CD4-positive, alpha-beta memory T cell (primary cell): ENCODE data around the gene UNC5A. TPM values are rescaled to one million over a fixed set of nuclear protein-coding genes. Genes with fewer than 3 reads are reported as not detected.

Experiments
- CTCF ChIA-PET: fragments of 350-600 bp; sonication (Branson Sonifier 250); formaldehyde crosslinking; loops from one replicate; lab custom pipeline; 2021; ENCODE audit warnings: inconsistent platforms; ENCODE audit not compliant: partially characterized antibody; lab: Charles Lee
- POLR2A ChIA-PET: fragments of 350-600 bp; sonication (Branson Sonifier 250); formaldehyde crosslinking; loops from one replicate; lab custom pipeline; 2021; ENCODE audit not compliant: partially characterized antibody; lab: Charles Lee
- DNase-seq, 5 donors: peaks; one replicate each; pipeline versions ENCODE4 v3.0.0 to v3.0.0-alpha.2; 2020 to 2022; ENCODE audit warnings: mixed read lengths in 1 of 5
- H3K27ac ChIP-seq: one replicate; pipeline ENCODE4 v1.7.0; 2013; ENCODE audit warnings: low read depth, low read length
- H3K27me3 ChIP-seq: 2 replicates; pipeline ENCODE4 v1.7.0; 2013; ENCODE audit warnings: mild to moderate bottlenecking, low read length, moderate library complexity; ENCODE audit not compliant: insufficient read depth
- H3K36me3 ChIP-seq: 2 replicates; pipeline ENCODE4 v1.7.0; 2013; ENCODE audit warnings: mild to moderate bottlenecking, low read length, moderate library complexity; ENCODE audit not compliant: insufficient read depth
- H3K4me1 ChIP-seq: 2 replicates; pipeline ENCODE4 v1.7.0; 2013; ENCODE audit warnings: mild to moderate bottlenecking, low read length, moderate library complexity; ENCODE audit not compliant: insufficient read depth
- H3K4me3 ChIP-seq, 2 donors: one replicate each; pipeline ENCODE4 v1.7.0; 2013; ENCODE audit warnings: low read length in 2 of 2, mild to moderate bottlenecking in 1 of 2
- H3K9me3 ChIP-seq, 2 donors: one replicate each; pipeline ENCODE4 v1.7.0; 2013; ENCODE audit warnings: low read length in 2 of 2, control low read depth in 1 of 2; ENCODE audit not compliant: control insufficient read depth in 1 of 2
- H3K27ac Mint-ChIP-seq, 7 donors: one replicate each; pipeline ENCODE4 v1.8.0; 2020 to 2021; ENCODE audit warnings: mixed read lengths in 7 of 7, mild to moderate bottlenecking in 6 of 7, inconsistent platforms in 3 of 7, moderate library complexity in 3 of 7
- H3K27me3 Mint-ChIP-seq, 2 donors: one replicate each; pipeline ENCODE4 v1.8.0; 2020 to 2021; ENCODE audit warnings: mixed read lengths in 2 of 2
- H3K36me3 Mint-ChIP-seq, 2 donors: one replicate each; pipeline ENCODE4 v1.8.0; 2020 to 2021; ENCODE audit warnings: mixed read lengths in 2 of 2, inconsistent platforms in 1 of 2, mild to moderate bottlenecking in 1 of 2
- H3K4me1 Mint-ChIP-seq, 4 donors: one replicate each; pipeline ENCODE4 v1.8.0; 2020 to 2021; ENCODE audit warnings: mixed read lengths in 4 of 4, mild to moderate bottlenecking in 1 of 4
- H3K4me3 Mint-ChIP-seq, 8 donors: one replicate each; pipeline ENCODE4 v1.8.0; 2020 to 2021; ENCODE audit warnings: mixed read lengths in 8 of 8, mild to moderate bottlenecking in 7 of 8, moderate library complexity in 6 of 8, inconsistent platforms in 3 of 8
- H3K9me3 Mint-ChIP-seq, 8 donors: one replicate each; pipeline ENCODE4 v1.8.0; 2020 to 2021; ENCODE audit warnings: mixed read lengths in 8 of 8, mild to moderate bottlenecking in 5 of 8, inconsistent platforms in 3 of 8, moderate library complexity in 1 of 8
- intact Hi-C: fragments of 100-400 bp; cut with micrococcal nuclease; formaldehyde crosslinking; loops from one replicate; pipeline ENCODE4 v1.15.1; 2023
- polyA plus RNA-seq, 2 donors: library from polyadenylated mRNA; unstranded; fragments of 300-500 nt; fragmentation: Illumina TruSeq; gene quantifications; one replicate each; pipeline ENCODE4 v1.2.3, GENCODE V29; 2021
- total RNA-seq, 2 experiments: library from RNA; stranded (reverse); gene quantifications; one replicate each; pipeline ENCODE4 v1.2.3, GENCODE V29; 2021

UNC5A gene
- total and polyA plus RNA-seq, 4 experiments from 2014 or later: not detected

DNA sequence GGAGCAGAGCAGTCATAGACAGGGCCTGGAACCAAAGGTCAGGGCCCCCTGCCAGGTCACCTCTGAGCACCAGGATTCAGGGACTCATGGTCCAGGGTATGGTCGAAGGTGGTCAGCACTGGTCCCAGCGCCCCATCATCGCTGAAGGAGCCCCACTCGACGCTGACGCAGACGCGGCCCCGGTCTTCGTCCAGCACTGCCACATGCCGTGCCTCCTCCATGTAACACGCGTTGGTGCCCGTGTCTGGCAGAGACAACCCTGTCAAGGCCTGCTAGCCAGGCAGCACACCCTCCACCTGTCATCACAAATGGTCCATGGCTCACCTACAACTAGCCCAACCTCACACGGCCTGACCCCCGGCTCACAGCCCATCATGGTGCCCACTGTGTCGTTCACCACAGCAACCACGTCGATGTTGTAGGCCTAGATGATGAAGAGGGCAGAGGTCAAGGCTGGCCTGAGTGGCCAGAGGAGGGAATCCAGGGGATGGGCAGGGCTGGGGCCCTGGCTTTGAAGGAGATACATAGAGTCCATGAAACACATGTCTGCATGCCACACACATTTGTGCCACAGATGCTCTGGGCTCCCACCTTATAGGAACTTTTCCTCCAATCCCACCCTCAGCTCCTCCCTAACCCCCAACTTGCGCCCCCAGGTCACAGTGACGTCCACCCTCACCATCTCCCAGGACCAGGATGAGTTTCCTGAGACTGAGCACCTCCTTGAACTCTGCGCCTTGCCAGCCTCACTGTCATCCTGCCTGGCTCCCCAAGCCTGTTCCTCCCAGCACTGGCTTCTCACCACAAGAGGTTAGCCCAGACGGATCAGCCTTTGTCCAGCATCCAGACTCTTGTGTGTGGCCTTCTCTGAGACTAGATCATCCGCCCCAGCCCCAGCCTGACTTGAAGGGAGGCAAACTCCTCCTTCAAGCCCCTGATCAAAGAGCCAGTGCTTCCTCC, 79.2 kb downstream of the UNC5A start:
- Histone ChIP-seq H3K4me1 (no peaks in the 10 kb centered on the region), H3K4me3 (no peak overlapping the region), H3K36me3 (no peaks in the 10 kb centered on the region), H3K27me3 (no peaks in the 10 kb centered on the region), H3K27ac (no peak overlapping the region), H3K9me3 (no peaks in the 10 kb centered on the region)
- Mint-ChIP-seq H3K27ac (peak overlapping the region in 1 of 7 donors; percentile 2), H3K36me3 (no peaks in the 10 kb centered on the region), H3K27me3 (peaks cover 0 to 5% of the 10 kb centered on the region in 2 donors), H3K4me3 (no peak overlapping the region), H3K9me3 (no peaks in the 10 kb centered on the region), H3K4me1 (peaks cover 0 to 5% (median 2%) of the 10 kb centered on the region in 4 donors)
- intact Hi-C loops: no loop called here
- CTCF ChIA-PET: no interaction called here
- POLR2A ChIA-PET: no interaction called here
- DNase-seq: no peak

DNA sequence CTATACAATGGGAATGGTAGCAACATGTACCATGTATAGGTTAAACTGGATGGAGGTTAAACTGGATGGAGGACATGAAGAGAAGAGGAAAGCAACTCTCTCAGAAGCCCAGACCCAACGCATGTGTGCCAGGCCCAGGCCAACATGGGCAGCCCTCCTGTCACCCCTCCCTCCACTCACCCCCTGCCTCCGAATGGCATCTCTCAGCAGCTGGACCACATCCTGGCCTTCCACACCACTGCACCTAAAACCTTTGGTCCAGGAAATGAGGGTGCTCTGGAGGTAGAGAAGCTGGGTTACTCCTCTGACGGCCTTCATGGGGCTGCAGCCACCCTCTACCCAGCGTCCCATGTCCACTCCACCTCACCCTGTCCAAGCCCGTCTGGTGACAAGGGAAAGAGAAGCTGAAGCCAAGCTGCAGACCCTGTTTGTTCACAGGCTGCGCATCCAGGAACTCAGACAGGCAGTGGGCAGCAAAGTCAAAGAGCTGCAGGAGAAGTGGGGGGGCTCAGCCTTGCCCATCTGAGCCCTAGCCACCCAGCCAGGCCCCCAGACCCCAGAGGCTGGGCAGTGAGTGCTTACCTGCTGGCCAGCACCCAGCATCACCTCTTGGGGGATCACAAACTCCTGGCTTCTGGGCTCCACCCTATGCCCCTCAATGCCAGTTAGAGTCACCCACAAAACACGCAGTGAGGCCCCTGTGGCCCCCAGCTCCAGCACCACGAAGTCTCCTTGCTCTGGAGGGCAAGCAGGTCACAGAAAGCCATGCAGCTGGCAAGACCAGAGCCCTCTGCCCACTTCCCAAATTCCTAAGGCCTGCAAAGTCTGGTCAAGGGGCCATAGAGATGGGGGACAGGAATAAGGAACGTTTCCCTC, 80.3 kb downstream of the UNC5A start:
- H3K27ac Mint-ChIP-seq: no peak overlapping the region
- POLR2A ChIA-PET: no interaction called here
- intact Hi-C loops: no loop called here
- no peaks in the 10 kb centered on the region for H3K4me1 Mint-ChIP-seq
- no peak for DNase-seq
- no peaks in the 10 kb centered on the region for H3K36me3 ChIP-seq
- no peaks in the 10 kb centered on the region for H3K9me3 ChIP-seq
- H3K27ac ChIP-seq: no peak overlapping the region
- H3K9me3 Mint-ChIP-seq: no peaks in the 10 kb centered on the region
- H3K4me3 Mint-ChIP-seq: no peak overlapping the region
- no peaks in the 10 kb centered on the region for H3K36me3 Mint-ChIP-seq
- H3K4me3 ChIP-seq: no peak overlapping the region
- H3K27me3 Mint-ChIP-seq: peaks cover 0 to 5% of the 10 kb centered on the region in 2 donors
- no peaks in the 10 kb centered on the region for H3K4me1 ChIP-seq
- no peaks in the 10 kb centered on the region for H3K27me3 ChIP-seq
- CTCF ChIA-PET: no interaction called here

DNA sequence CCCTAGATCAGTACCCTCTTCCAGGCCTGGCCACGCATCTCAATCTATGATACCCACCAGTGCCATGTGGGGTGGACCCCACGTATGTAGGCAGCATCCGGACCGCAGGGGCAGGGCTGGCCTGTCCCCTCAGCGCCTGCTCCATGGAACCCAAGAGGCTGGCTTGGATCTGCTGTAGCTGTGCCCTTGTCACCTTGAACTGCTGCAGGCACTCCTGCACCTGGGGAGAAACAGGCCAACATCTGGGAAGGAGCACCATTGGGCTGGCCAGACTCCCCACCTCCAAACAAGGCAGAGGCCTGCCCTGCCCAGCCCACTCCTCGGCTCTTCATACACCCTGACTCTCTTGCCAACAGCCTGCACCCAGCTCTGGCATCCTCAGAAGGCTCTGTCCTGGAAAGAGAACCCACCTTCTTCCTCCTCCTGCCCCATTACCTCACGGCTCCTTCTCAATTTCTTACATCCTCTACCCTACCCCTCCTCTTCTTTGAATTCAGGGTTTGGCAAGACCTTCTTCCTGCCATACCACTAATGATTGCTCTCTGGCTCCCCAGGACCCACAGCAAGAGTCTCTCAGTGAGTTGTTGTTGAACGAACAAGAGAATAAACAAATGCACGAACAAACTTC, 81.1 kb downstream of the UNC5A start:
- Histone ChIP-seq H3K4me1 (no peaks in the 10 kb centered on the region), H3K27me3 (no peaks in the 10 kb centered on the region), H3K36me3 (no peaks in the 10 kb centered on the region), H3K4me3 (no peak overlapping the region), H3K9me3 (no peaks in the 10 kb centered on the region), H3K27ac (no peak overlapping the region)
- intact Hi-C loops: no loop called here
- Mint-ChIP-seq H3K36me3 (no peaks in the 10 kb centered on the region), H3K4me3 (no peak overlapping the region), H3K27ac (no peak overlapping the region), H3K9me3 (no peaks in the 10 kb centered on the region), H3K4me1 (no peaks in the 10 kb centered on the region), H3K27me3 (peaks cover 0 to 5% of the 10 kb centered on the region in 2 donors)
- ChIA-PET CTCF (no interaction called here), POLR2A (no interaction called here)
- no peak for DNase-seq

DNA sequence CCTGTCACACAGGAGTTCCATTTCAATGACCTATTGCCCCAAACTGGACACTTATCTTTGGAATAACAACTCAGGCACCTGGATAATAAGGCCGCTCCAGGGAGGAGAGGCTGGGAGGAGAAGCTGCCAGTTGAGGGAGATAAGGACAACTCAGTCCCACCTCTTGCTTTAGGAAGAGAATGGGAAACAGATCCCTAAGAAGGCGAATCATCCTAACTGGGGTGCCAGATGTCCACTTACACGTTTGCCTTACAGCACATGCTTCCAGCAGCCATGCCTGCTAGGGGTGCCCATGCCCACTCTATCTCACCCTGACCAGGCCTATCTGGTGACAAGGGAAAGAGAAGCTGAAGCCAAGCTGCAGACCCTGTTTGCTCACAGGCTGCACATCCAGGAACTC, 82.3 kb downstream of the UNC5A start:
- ChIA-PET CTCF (no interaction called here), POLR2A (no interaction called here)
- Mint-ChIP-seq H3K27ac (no peak overlapping the region), H3K4me1 (no peaks in the 10 kb centered on the region), H3K9me3 (no peaks in the 10 kb centered on the region), H3K4me3 (no peak overlapping the region), H3K36me3 (no peaks in the 10 kb centered on the region), H3K27me3 (peaks cover 0 to 5% of the 10 kb centered on the region in 2 donors)
- Histone ChIP-seq H3K4me3 (no peak overlapping the region), H3K9me3 (no peaks in the 10 kb centered on the region), H3K27me3 (no peaks in the 10 kb centered on the region), H3K4me1 (no peaks in the 10 kb centered on the region), H3K36me3 (no peaks in the 10 kb centered on the region), H3K27ac (no peak overlapping the region)
- no peak for DNase-seq
- intact Hi-C loops: no loop called here

DNA sequence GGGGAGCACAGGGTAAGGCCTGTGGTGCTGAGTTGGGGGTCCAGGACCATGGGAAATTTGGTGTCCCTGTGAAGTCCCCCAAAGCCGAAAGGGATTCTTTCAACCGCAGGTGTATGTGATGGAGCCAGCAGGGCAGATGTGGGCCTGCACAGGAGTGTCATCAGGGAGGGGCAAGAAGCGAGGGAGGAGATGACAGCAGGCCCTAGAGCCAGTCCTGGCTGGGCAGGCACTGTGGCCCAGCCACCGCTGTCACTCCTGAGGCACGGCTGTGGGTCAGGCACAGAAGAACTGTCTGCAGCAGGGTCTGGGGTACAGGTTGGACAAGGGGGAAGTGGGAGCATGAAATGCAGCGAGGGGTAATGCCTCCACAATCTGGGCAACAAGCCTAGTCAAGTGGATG, 83.9 kb downstream of the UNC5A start:
- Histone ChIP-seq H3K4me1 (peaks cover 5% of the 10 kb centered on the region), H3K27me3 (no peaks in the 10 kb centered on the region), H3K27ac (no peak overlapping the region), H3K9me3 (no peaks in the 10 kb centered on the region), H3K36me3 (no peaks in the 10 kb centered on the region), H3K4me3 (no peak overlapping the region)
- no peak overlapping the region for H3K4me3 Mint-ChIP-seq
- H3K27me3 Mint-ChIP-seq: peaks cover 0 to 5% of the 10 kb centered on the region in 2 donors
- no peak overlapping the region for H3K27ac Mint-ChIP-seq
- ChIA-PET CTCF (no interaction called here), POLR2A (interaction anchor here (0.7 kb wide), 1 partner anchor 80 kb away, joined by 5 read pairs; no protein-coding TSS in a partner anchor)
- H3K9me3 Mint-ChIP-seq: no peaks in the 10 kb centered on the region
- H3K4me1 Mint-ChIP-seq: peaks cover 2 to 5% (median 4%) of the 10 kb centered on the region in 4 donors
- intact Hi-C loops: no loop called here
- no peaks in the 10 kb centered on the region for H3K36me3 Mint-ChIP-seq
- no peak for DNase-seq

DNA sequence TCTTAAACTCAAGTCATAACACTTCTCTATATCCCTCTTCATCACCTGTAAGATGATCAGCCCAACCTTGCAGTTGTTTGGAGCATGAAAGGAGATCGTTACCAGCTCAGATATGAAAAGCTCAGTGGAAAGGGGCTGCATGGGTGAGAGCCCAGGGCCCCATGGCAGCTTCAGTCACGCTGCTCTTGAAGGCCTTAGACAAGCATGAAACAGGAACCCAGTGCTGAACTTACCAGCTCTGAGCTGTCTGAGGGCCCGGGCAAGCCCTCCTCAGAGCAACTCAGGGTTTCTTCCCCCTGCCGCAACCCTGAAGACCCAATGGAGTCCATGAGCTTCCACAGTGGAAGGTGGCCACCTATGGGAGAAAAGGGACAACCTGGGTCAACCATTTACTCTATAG, 85.5 kb downstream of the UNC5A start:
- Histone ChIP-seq H3K27me3 (no peaks in the 10 kb centered on the region), H3K4me1 (peaks cover 10% of the 10 kb centered on the region), H3K4me3 (no peak overlapping the region), H3K9me3 (no peaks in the 10 kb centered on the region), H3K36me3 (no peaks in the 10 kb centered on the region), H3K27ac (no peak overlapping the region)
- intact Hi-C loops: no loop called here
- DNase-seq: no peak
- POLR2A ChIA-PET: no interaction called here
- Mint-ChIP-seq H3K4me3 (no peak overlapping the region), H3K9me3 (no peaks in the 10 kb centered on the region), H3K36me3 (no peaks in the 10 kb centered on the region), H3K27ac (no peak overlapping the region), H3K27me3 (peaks cover 0 to 5% of the 10 kb centered on the region in 2 donors), H3K4me1 (peaks cover 6 to 18% (median 14%) of the 10 kb centered on the region in 4 donors)
- CTCF ChIA-PET: no interaction called here

DNA sequence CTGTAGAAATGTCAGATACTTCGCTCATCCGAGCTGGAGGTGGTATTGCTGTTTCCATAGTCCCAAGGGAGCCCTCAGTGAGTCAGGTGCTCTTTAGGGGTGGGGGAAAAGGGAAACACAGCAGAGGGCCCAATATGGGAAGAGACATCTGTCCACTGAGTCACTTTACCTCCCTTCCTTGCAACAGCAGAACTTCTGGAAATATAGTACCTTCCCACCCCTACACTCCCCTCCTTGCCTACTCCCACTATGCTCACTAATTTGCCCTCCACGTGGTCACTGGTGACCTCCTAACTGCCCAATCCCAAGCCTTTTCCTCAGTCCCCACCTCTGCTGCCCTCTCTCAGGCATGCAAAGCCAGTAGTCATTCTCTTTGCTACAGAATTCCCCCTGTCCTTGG, 86.9 kb downstream of the UNC5A start:
- peaks cover 10% of the 10 kb centered on the region for H3K4me1 ChIP-seq
- no peak overlapping the region for H3K4me3 ChIP-seq
- H3K36me3 ChIP-seq: no peaks in the 10 kb centered on the region
- no peaks in the 10 kb centered on the region for H3K9me3 Mint-ChIP-seq
- ChIA-PET POLR2A (no interaction called here), CTCF (no interaction called here)
- H3K27ac ChIP-seq: no peak overlapping the region
- H3K36me3 Mint-ChIP-seq: peaks cover 0 to 1% of the 10 kb centered on the region in 2 donors
- H3K27ac Mint-ChIP-seq: peak overlapping the region in 1 of 7 donors; percentile 6
- intact Hi-C loops: no loop called here
- H3K4me1 Mint-ChIP-seq: peaks cover 7 to 26% (median 15%) of the 10 kb centered on the region in 4 donors
- no peak for DNase-seq
- H3K27me3 ChIP-seq: no peaks in the 10 kb centered on the region
- no peaks in the 10 kb centered on the region for H3K9me3 ChIP-seq
- no peak overlapping the region for H3K4me3 Mint-ChIP-seq
- no peaks in the 10 kb centered on the region for H3K27me3 Mint-ChIP-seq
